Lung microvascular endothelial cell (primary cell): ENCODE results near the gene QTRT2. TPM values are rescaled to one million over a fixed set of nuclear protein-coding genes. Genes with fewer than 3 reads are reported as not detected.
A peak's percentile ranks its signal among the peaks of the same experiment; 100 is the strongest.

Experiments
- DNase-seq, 2 donors: peaks; one replicate each; pipeline versions ENCODE4 v3.0.0 to v3.0.0-alpha.2; 2010; ENCODE audit warnings: low read depth in 2 of 2
- total RNA-seq: library from RNA; depleted of rRNA; stranded (reverse); fragments of >200 nt; gene quantifications from 2 replicates; pipeline ENCODE4 v1.2.1, GENCODE V29; 2014

Gene QTRT2
- total RNA-seq, 1 donor from 2014 or later, result 28.8 TPM

- no peak for DNase-seq
Observed at GRCh38 chr3:114078126-114078525, 21.6 kb downstream of the QTRT2 start.

- peak; percentile 51 to 81 for DNase-seq
Observed at GRCh38 chr3:114079761-114080160, 23.2 kb downstream of the QTRT2 start.

GRCh38 chr3:114080201-114080600, 23.7 kb downstream of the QTRT2 start:
- DNase-seq, result no peak

- DNase-seq, result peak; percentile 15 to 34
Observed at GRCh38 chr3:114081037-114081436, 24.5 kb downstream of the QTRT2 start.

- no peak for DNase-seq
Observed at GRCh38 chr3:114083112-114083511, 26.6 kb downstream of the QTRT2 start.

GRCh38 chr3:114086356-114086755, 29.8 kb downstream of the QTRT2 start:
- DNase-seq, result no peak

- no peak for DNase-seq
Observed at GRCh38 chr3:114089675-114090074, 33.1 kb downstream of the QTRT2 start.

GRCh38 chr3:114092151-114093015, 35.8 kb downstream of the QTRT2 start:
- peak in 1 of 2 donors; percentile 85 for DNase-seq

- DNase-seq, result peak in 1 of 2 donors; percentile 55
Observed at GRCh38 chr3:114093016-114093380, 36.5 kb downstream of the QTRT2 start.

- peak in 1 of 2 donors; percentile 86 for DNase-seq
Observed at GRCh38 chr3:114093596-114093995, 37.1 kb downstream of the QTRT2 start.

- peak in 1 of 2 donors; percentile 47 for DNase-seq
Observed at GRCh38 chr3:114095796-114096195, 39.3 kb downstream of the QTRT2 start.

- no peak for DNase-seq
Observed at GRCh38 chr3:114101101-114101500, 44.6 kb downstream of the QTRT2 start.

- DNase-seq, result no peak
Observed at GRCh38 chr3:114103181-114103580, 46.6 kb downstream of the QTRT2 start.

GRCh38 chr3:114103858-114104257, 47.3 kb downstream of the QTRT2 start:
- no peak for DNase-seq

GRCh38 chr3:114104414-114104813, 47.9 kb downstream of the QTRT2 start:
- DNase-seq, result peak in 1 of 2 donors; percentile 36

GRCh38 chr3:114108137-114108536, 51.6 kb downstream of the QTRT2 start:
- no peak for DNase-seq

- DNase-seq, result peak in 1 of 2 donors; percentile 10
Observed at GRCh38 chr3:114110439-114110838, 53.9 kb downstream of the QTRT2 start.

- DNase-seq, result no peak
Observed at GRCh38 chr3:114111060-114111770, 54.7 kb downstream of the QTRT2 start.

GRCh38 chr3:114112696-114113095, 56.2 kb downstream of the QTRT2 start:
- peak in 1 of 2 donors; percentile 49 for DNase-seq

- no peak for DNase-seq
Observed at GRCh38 chr3:114114719-114115118, 58.2 kb downstream of the QTRT2 start.

- no peak for DNase-seq
Observed at GRCh38 chr3:114115143-114115542, 58.6 kb downstream of the QTRT2 start.

- DNase-seq, result no peak
Observed at GRCh38 chr3:114119776-114120175, 63.2 kb downstream of the QTRT2 start.

- no peak for DNase-seq
Observed at GRCh38 chr3:114120211-114120610, 63.7 kb downstream of the QTRT2 start.
